Neural progenitor cell (in vitro differentiated cells): ENCODE results near the gene TEX9. TPM values are rescaled to one million over a fixed set of nuclear protein-coding genes. Genes with fewer than 3 reads are reported as not detected.

ENCODE experiments used
- DNase-seq: peaks from one replicate; pipeline ENCODE4 v3.0.0-alpha.2; 2016; ENCODE audit warnings: low spot score
- H2AFZ ChIP-seq: fragments of 200-600 bp; sonication (generic); replicated peaks from 2 replicates; pipeline ENCODE4 v1.6.1; 2016; ENCODE audit warnings: antibody characterized with exemption
- H3F3A ChIP-seq: fragments of 200-600 bp; sonication (generic); 2 replicates; pipeline ENCODE4 v1.6.1; 2016; ENCODE audit warnings: antibody characterized with exemption, low read depth
- H3K27ac ChIP-seq: fragments of 200-600 bp; sonication (generic); 2 replicates; pipeline ENCODE4 v1.5.1; 2016; ENCODE audit warnings: mild to moderate bottlenecking
- H3K27me3 ChIP-seq: fragments of 200-600 bp; sonication (generic); 2 replicates; pipeline ENCODE4 v1.6.1; 2016; ENCODE audit warnings: mild to moderate bottlenecking, moderate library complexity
- H3K36me3 ChIP-seq: fragments of 200-600 bp; sonication (generic); 2 replicates; pipeline ENCODE4 v1.5.1; 2016
- H3K4me1 ChIP-seq: fragments of 200-600 bp; sonication (generic); 2 replicates; pipeline ENCODE4 v1.6.1; 2016; ENCODE audit warnings: mixed run types
- H3K4me2 ChIP-seq: fragments of 200-600 bp; sonication (generic); 2 replicates; pipeline ENCODE4 v1.6.1; 2016
- H3K4me3 ChIP-seq: fragments of 200-600 bp; sonication (generic); 2 replicates; pipeline ENCODE4 v1.5.1; 2016
- H3K79me2 ChIP-seq: fragments of 200-600 bp; sonication (generic); 2 replicates; pipeline ENCODE4 v1.6.1; 2016; ENCODE audit warnings: low read depth
- H3K9ac ChIP-seq: fragments of 200-600 bp; sonication (generic); 2 replicates; pipeline ENCODE4 v1.6.1; 2016
- H3K9me3 ChIP-seq: fragments of 200-600 bp; sonication (generic); 2 replicates; pipeline ENCODE4 v1.5.1; 2016; ENCODE audit warnings: low read depth
- H4K20me1 ChIP-seq: fragments of 200-600 bp; sonication (generic); 2 replicates; pipeline ENCODE4 v1.6.1; 2016; ENCODE audit warnings: low read depth
- H3K27ac Mint-ChIP-seq: 3 replicates; pipeline ENCODE4 v1.8.0; 2021; ENCODE audit warnings: mixed read lengths
- H3K27me3 Mint-ChIP-seq: 2 replicates; pipeline ENCODE4 v1.8.0; 2022; ENCODE audit warnings: low read depth, mild to moderate bottlenecking, inconsistent platforms, moderate library complexity, mixed read lengths; ENCODE audit not compliant: insufficient read depth
- H3K36me3 Mint-ChIP-seq: 3 replicates; pipeline ENCODE4 v1.8.0; 2021; ENCODE audit warnings: mixed read lengths
- H3K4me1 Mint-ChIP-seq: 3 replicates; pipeline ENCODE4 v1.8.0; 2021; ENCODE audit warnings: mixed read lengths
- H3K4me3 Mint-ChIP-seq: 3 replicates; pipeline ENCODE4 v1.8.0; 2021; ENCODE audit warnings: mild to moderate bottlenecking, moderate library complexity, mixed read lengths
- H3K9me3 Mint-ChIP-seq: 3 replicates; pipeline ENCODE4 v1.8.0; 2020; ENCODE audit warnings: mixed read lengths
- CTCF ChIP-seq: fragments of 200-600 bp; sonication (generic); IDR thresholded peaks from 2 replicates; pipeline ENCODE4 v1.5.1; 2017; ENCODE audit warnings: antibody characterized with exemption, mild to moderate bottlenecking
- EZH2 ChIP-seq: fragments of 200-600 bp; sonication (generic); IDR thresholded peaks from 2 replicates; pipeline ENCODE4 v1.6.1; 2017; ENCODE audit warnings: antibody characterized with exemption, mild to moderate bottlenecking, moderate library complexity
- EZH2phosphoT487 ChIP-seq: fragments of 200-600 bp; sonication (generic); IDR thresholded peaks from 2 replicates; pipeline ENCODE4 v1.6.1; 2017; ENCODE audit warnings: antibody characterized with exemption
- total RNA-seq: library from RNA; depleted of rRNA; stranded (reverse); fragments of >200 nt; gene quantifications from 2 replicates; pipeline ENCODE4 v1.2.3, GENCODE V29; 2015; ENCODE audit warnings: low replicate concordance

Gene TEX9
- total RNA-seq, 1 donor from 2014 or later, result 8.1 TPM

- Histone ChIP-seq H3K36me3 (no peaks in the 10 kb centered on the region), H3K9ac (no peak overlapping the region), H3K4me2 (no peak overlapping the region), H3K4me3 (no peak overlapping the region), H3K27ac (no peak overlapping the region), H4K20me1 (no peaks in the 10 kb centered on the region), H3K79me2 (no peaks in the 10 kb centered on the region), H3K4me1 (no peaks in the 10 kb centered on the region), H3F3A (no peaks in the 10 kb centered on the region), H3K9me3 (no peaks in the 10 kb centered on the region), H2AFZ (no peak overlapping the region), H3K27me3 (no peaks in the 10 kb centered on the region)
- DNase-seq, result no peak
- no peak overlapping the region for H3K4me3 Mint-ChIP-seq
- H3K9me3 Mint-ChIP-seq, result no peaks in the 10 kb centered on the region
- H3K4me1 Mint-ChIP-seq, result peaks cover 3% of the 10 kb centered on the region
- no peaks in the 10 kb centered on the region for H3K27me3 Mint-ChIP-seq
- no peak overlapping the region for H3K27ac Mint-ChIP-seq
- peaks cover 5% of the 10 kb centered on the region for H3K36me3 Mint-ChIP-seq
- TF ChIP-seq EZH2phosphoT487 (no peak), CTCF (no peak), EZH2 (no peak)
These were observed 91.0 kb downstream of the TEX9 start for GRCh38 chr15:56456229-56456628.

DNA sequence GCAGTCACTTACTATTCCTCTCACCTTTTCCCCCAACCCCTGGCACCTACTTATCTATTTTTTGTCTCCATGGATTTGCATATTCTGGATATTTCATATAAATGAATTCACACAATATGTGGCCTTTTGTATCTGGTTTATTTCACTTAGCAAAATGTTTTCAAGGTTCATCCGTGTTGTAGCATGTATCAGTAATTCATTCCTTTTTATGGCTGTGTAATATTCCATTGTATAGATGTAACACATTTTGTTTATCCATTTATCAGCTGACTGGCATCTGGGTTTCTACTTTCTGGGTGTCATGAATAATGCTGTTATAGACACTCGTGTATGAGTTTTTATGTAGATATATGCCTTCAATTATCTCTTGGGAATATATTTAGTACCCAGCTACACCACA, 93.9 kb downstream of the TEX9 start:
- H3K4me2 ChIP-seq, result no peak overlapping the region
- Mint-ChIP-seq H3K4me1 (peaks cover 3% of the 10 kb centered on the region), H3K4me3 (no peak overlapping the region), H3K9me3 (no peaks in the 10 kb centered on the region), H3K27me3 (no peaks in the 10 kb centered on the region), H3K27ac (no peak overlapping the region), H3K36me3 (peaks cover 5% of the 10 kb centered on the region)
- H3K4me1 ChIP-seq, result no peaks in the 10 kb centered on the region
- no peaks in the 10 kb centered on the region for H3K79me2 ChIP-seq
- no peak for DNase-seq
- no peaks in the 10 kb centered on the region for H3K36me3 ChIP-seq
- H3K27me3 ChIP-seq, result peaks cover 4% of the 10 kb centered on the region
- no peak overlapping the region for H2AFZ ChIP-seq
- no peaks in the 10 kb centered on the region for H3F3A ChIP-seq
- H3K27ac ChIP-seq, result no peak overlapping the region
- H4K20me1 ChIP-seq, result no peaks in the 10 kb centered on the region
- no peak overlapping the region for H3K4me3 ChIP-seq
- H3K9me3 ChIP-seq, result no peaks in the 10 kb centered on the region
- H3K9ac ChIP-seq, result no peak overlapping the region
- TF ChIP-seq EZH2phosphoT487 (no peak), EZH2 (no peak), CTCF (no peak)

DNA sequence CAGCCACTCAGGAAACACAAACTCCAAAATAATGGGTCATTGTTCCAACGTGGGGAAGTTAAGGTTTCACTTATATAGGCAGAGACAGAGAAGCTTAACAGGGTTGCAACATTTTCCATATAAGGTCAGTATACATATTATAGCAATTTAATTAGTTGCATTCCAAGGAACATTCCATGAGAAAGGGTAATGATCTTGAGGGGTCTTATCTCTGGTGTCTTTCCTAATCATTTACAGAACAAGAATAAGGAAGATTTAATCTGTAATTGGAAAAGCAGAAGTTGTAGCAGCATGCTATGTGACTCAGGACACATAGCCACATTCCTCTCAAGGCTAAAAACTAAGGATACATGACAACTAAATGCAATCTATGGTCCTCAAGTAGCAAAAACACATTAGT, 94.8 kb downstream of the TEX9 start:
- no peaks in the 10 kb centered on the region for H3K4me1 ChIP-seq
- no peak for TF ChIP-seq EZH2
- Mint-ChIP-seq H3K27ac (no peak overlapping the region), H3K4me3 (no peak overlapping the region), H3K9me3 (no peaks in the 10 kb centered on the region), H3K4me1 (no peaks in the 10 kb centered on the region), H3K36me3 (peaks cover 5% of the 10 kb centered on the region), H3K27me3 (no peaks in the 10 kb centered on the region)
- no peak overlapping the region for H2AFZ ChIP-seq
- H3K27ac ChIP-seq, result no peak overlapping the region
- no peaks in the 10 kb centered on the region for H3K36me3 ChIP-seq
- H3K27me3 ChIP-seq, result peaks cover 13% of the 10 kb centered on the region
- H4K20me1 ChIP-seq, result no peaks in the 10 kb centered on the region
- H3K4me3 ChIP-seq, result no peak overlapping the region
- DNase-seq, result no peak
- no peak overlapping the region for H3K9ac ChIP-seq
- H3K4me2 ChIP-seq, result no peak overlapping the region
- H3F3A ChIP-seq, result no peaks in the 10 kb centered on the region
- no peaks in the 10 kb centered on the region for H3K9me3 ChIP-seq
- no peaks in the 10 kb centered on the region for H3K79me2 ChIP-seq

- no peaks in the 10 kb centered on the region for H3K9me3 Mint-ChIP-seq
- no peaks in the 10 kb centered on the region for H3K4me1 Mint-ChIP-seq
- H3K27me3 Mint-ChIP-seq, result no peaks in the 10 kb centered on the region
- Histone ChIP-seq H3F3A (no peaks in the 10 kb centered on the region), H3K27ac (no peak overlapping the region), H3K4me1 (no peaks in the 10 kb centered on the region), H2AFZ (no peak overlapping the region), H3K79me2 (no peaks in the 10 kb centered on the region), H3K9ac (no peak overlapping the region), H3K36me3 (no peaks in the 10 kb centered on the region), H3K9me3 (no peaks in the 10 kb centered on the region), H3K4me2 (no peak overlapping the region), H3K27me3 (peaks cover 22% of the 10 kb centered on the region), H4K20me1 (no peaks in the 10 kb centered on the region), H3K4me3 (no peak overlapping the region)
- no peak overlapping the region for H3K27ac Mint-ChIP-seq
- H3K4me3 Mint-ChIP-seq, result no peak overlapping the region
- H3K36me3 Mint-ChIP-seq, result peaks cover 5% of the 10 kb centered on the region
- no peak for TF ChIP-seq EZH2
- TF ChIP-seq CTCF, result no peak
- TF ChIP-seq EZH2phosphoT487, result no peak
- no peak for DNase-seq
These were observed 95.7 kb downstream of the TEX9 start for GRCh38 chr15:56460947-56461346.
